Measurements from ENCODE around the gene TAL2. TPM values are rescaled to one million over a fixed set of nuclear protein-coding genes. Genes with fewer than 3 reads are reported as not detected.
A peak's percentile ranks its signal among the peaks of the same experiment; 100 is the strongest.

TAL2 gene
- total and polyA plus RNA-seq, 9 of the 15 experiments (the other 6 are each of a cell fraction or from before 2014, with no cell fraction given): 0.21 to 3.7 (median 1.1) TPM; not detected in 1

GRCh38 chr9:105646879-105647594 lies 15.2 kb upstream of the TAL2 start (continued):
- TF ChIP-seq ZNF589 (CRISPR knock-in tag; IDR thresholded peaks at IDR 0.05; ENCODE audit: low read depth): peak; percentile 16; the same call in 1 of the 2 replicates
- no peak for TF ChIP-seq AFF1 (IDR thresholded peaks at IDR 0.05; ENCODE audit: low read depth in 1 of 2, partially characterized antibody in 2 of 2)
- no peak; the same call in 1 of the 2 replicates for TF ChIP-seq PHF8 (IDR thresholded peaks at IDR 0.05; ENCODE audit: borderline replicate concordance, low read length)

All from K562 (cell line).